OCI-LY3 (cell line): Measurements from ENCODE around the gene APBA1.

Experiments
- H2AFZ ChIP-seq: fragments of 200-600, 300-600 bp; shearing (Covaris generic); 2 replicates; pipeline ENCODE4 v1.6.0; 2014; ENCODE audit warnings: antibody characterized with exemption, low read depth, low read length
- H3K27ac ChIP-seq: fragments of 200-600, 300-600 bp; sonication (generic); 2 replicates; pipeline ENCODE4 v1.5.1; 2014; ENCODE audit warnings: mild to moderate bottlenecking, low read length, moderate library complexity, mixed read lengths
- H3K27me3 ChIP-seq: fragments of 200-600, 300-600 bp; sonication (generic); 2 replicates; pipeline ENCODE4 v1.6.1; 2014; ENCODE audit warnings: low read depth, low read length, mixed read lengths
- H3K36me3 ChIP-seq: fragments of 200-600, 300-600 bp; sonication (generic); replicated peaks from 2 replicates; pipeline ENCODE3; 2014; ENCODE audit warnings: low read depth, low read length, mixed read lengths
- H3K4me1 ChIP-seq: fragments of 300-600, 200-600 bp; sonication (generic); 2 replicates; pipeline ENCODE4 v1.6.1; 2014; ENCODE audit warnings: low read length, mixed read lengths
- H3K4me2 ChIP-seq: fragments of 200-600, 300-600 bp; sonication (generic); 2 replicates; pipeline ENCODE4 v1.6.1; 2014; ENCODE audit warnings: low read length, mixed read lengths
- H3K4me3 ChIP-seq: fragments of 300-600, 200-600 bp; sonication (generic); 2 replicates; pipeline ENCODE4 v1.5.1; 2014; ENCODE audit warnings: antibody characterized with exemption, mild to moderate bottlenecking, low read length, moderate library complexity
- H3K79me2 ChIP-seq: fragments of 300-600, 200-600 bp; shearing (Covaris generic); 2 replicates; pipeline ENCODE4 v1.6.1; 2014; ENCODE audit warnings: mild to moderate bottlenecking, low read length, mixed read lengths
- H3K9ac ChIP-seq: fragments of 300-600, 200-600 bp; shearing (Covaris generic); 2 replicates; pipeline ENCODE4 v1.6.0; 2014; ENCODE audit warnings: mild to moderate bottlenecking, low read length, moderate library complexity
- H3K9me3 ChIP-seq: fragments of 200-600, 300-600 bp; shearing (Covaris generic); 2 replicates; pipeline ENCODE4 v1.6.1; 2014; ENCODE audit warnings: low read length, mixed read lengths; ENCODE audit not compliant: insufficient read depth
- H4K20me1 ChIP-seq: fragments of 200-600, 300-600 bp; sonication (generic); 2 replicates; pipeline ENCODE4 v1.6.1; 2016; ENCODE audit warnings: low read length, mixed read lengths; ENCODE audit not compliant: insufficient read depth
- CTCF ChIP-seq: fragments of 200-600, 300-600 bp; sonication (generic); IDR thresholded peaks from 2 replicates; pipeline ENCODE4 v1.5.1; 2014; ENCODE audit warnings: antibody characterized with exemption, low read length, low read depth
- EZH2phosphoT487 ChIP-seq: fragments of 200-600 bp; shearing (Covaris generic); IDR thresholded peaks from 2 replicates; pipeline ENCODE4 v1.6.1; 2018; ENCODE audit warnings: antibody characterized with exemption, mixed run types, low read depth

Gene APBA1

GRCh38 chr9:69593756-69594155 is 78.4 kb downstream of the APBA1 start:
- Histone ChIP-seq H3K4me1 (no peaks in the 10 kb centered on the region), H2AFZ (no peak overlapping the region), H3K4me2 (no peak overlapping the region), H3K79me2 (no peaks in the 10 kb centered on the region), H3K27me3 (peaks cover 23% of the 10 kb centered on the region), H3K4me3 (no peak overlapping the region), H3K27ac (no peak overlapping the region), H3K9ac (no peak overlapping the region), H3K36me3 (no peaks in the 10 kb centered on the region), H3K9me3 (no peaks in the 10 kb centered on the region), H4K20me1 (no peaks in the 10 kb centered on the region)
- no peak for TF ChIP-seq EZH2phosphoT487
- TF ChIP-seq CTCF, result no peak

GRCh38 chr9:69593301-69593700 is 78.9 kb downstream of the APBA1 start:
- no peak for TF ChIP-seq CTCF
- no peak for TF ChIP-seq EZH2phosphoT487
- Histone ChIP-seq H4K20me1 (no peaks in the 10 kb centered on the region), H3K27me3 (peaks cover 23% of the 10 kb centered on the region), H3K9me3 (no peaks in the 10 kb centered on the region), H3K4me1 (no peaks in the 10 kb centered on the region), H2AFZ (no peak overlapping the region), H3K9ac (no peak overlapping the region), H3K27ac (no peak overlapping the region), H3K36me3 (no peaks in the 10 kb centered on the region), H3K4me2 (no peak overlapping the region), H3K4me3 (no peak overlapping the region), H3K79me2 (no peaks in the 10 kb centered on the region)

GRCh38 chr9:69590266-69590665 is 81.9 kb downstream of the APBA1 start:
- no peak for TF ChIP-seq CTCF
- TF ChIP-seq EZH2phosphoT487, result no peak
- Histone ChIP-seq H3K4me2 (no peak overlapping the region), H4K20me1 (no peaks in the 10 kb centered on the region), H3K4me1 (no peaks in the 10 kb centered on the region), H3K9me3 (no peaks in the 10 kb centered on the region), H3K4me3 (no peak overlapping the region), H3K9ac (no peak overlapping the region), H3K27ac (no peak overlapping the region), H2AFZ (no peak overlapping the region), H3K36me3 (no peaks in the 10 kb centered on the region), H3K79me2 (no peaks in the 10 kb centered on the region), H3K27me3 (peaks cover 39% of the 10 kb centered on the region)

- Histone ChIP-seq H3K79me2 (no peaks in the 10 kb centered on the region), H3K27me3 (peaks cover 39% of the 10 kb centered on the region), H3K27ac (no peak overlapping the region), H3K4me2 (no peak overlapping the region), H3K36me3 (no peaks in the 10 kb centered on the region), H3K4me1 (no peaks in the 10 kb centered on the region), H3K9ac (no peak overlapping the region), H4K20me1 (no peaks in the 10 kb centered on the region), H3K9me3 (no peaks in the 10 kb centered on the region), H3K4me3 (no peak overlapping the region), H2AFZ (no peak overlapping the region)
- TF ChIP-seq CTCF (no peak), EZH2phosphoT487 (no peak)
Observed at GRCh38 chr9:69589156-69589555, 83.0 kb downstream of the APBA1 start.
